H1 (cell line): Measurements from ENCODE around the gene OTUD6A. TPM values are rescaled to one million over a fixed set of nuclear protein-coding genes. Genes with fewer than 3 reads are reported as not detected.

Source experiments
- ASH2L ChIP-seq: fragments of 200-600, 300-600 bp; sonication (generic); IDR thresholded peaks from one replicate; pipeline ENCODE4 v1.7.1; 2017; ENCODE audit warnings: low read length
- CHD7 ChIP-seq: fragments of 300-600 bp; sonication (generic); IDR thresholded peaks from 2 replicates; pipeline ENCODE4 v1.7.1; 2012; ENCODE audit warnings: low read length, moderate library complexity, mild to moderate bottlenecking, inconsistent platforms; ENCODE audit not compliant: insufficient replicate concordance
- GABPA ChIP-seq: IDR thresholded peaks from 2 replicates; pipeline ENCODE4 v1.6.1; 2011; ENCODE audit warnings: mild to moderate bottlenecking, low read length, moderate library complexity, borderline replicate concordance; ENCODE audit not compliant: insufficient read depth
- JUN ChIP-seq: IDR thresholded peaks from 2 replicates; pipeline ENCODE4 v1.6.1; 2011; ENCODE audit warnings: low read depth, mild to moderate bottlenecking, improper control_type of control experiment, low read length
- MAFK ChIP-seq: IDR thresholded peaks from 2 replicates; pipeline ENCODE4 v1.6.1; 2012; ENCODE audit warnings: low read depth, mild to moderate bottlenecking, improper control_type of control experiment, low read length
- MAX ChIP-seq: IDR thresholded peaks from 2 replicates; pipeline ENCODE4 v1.6.1; 2012; ENCODE audit warnings: inconsistent platforms
- SAP30 ChIP-seq: fragments of 300-600 bp; sonication (generic); IDR thresholded peaks from 2 replicates; pipeline ENCODE4 v1.7.1; 2012; ENCODE audit warnings: low read length, moderate library complexity, mild to moderate bottlenecking, inconsistent platforms; ENCODE audit not compliant: insufficient read depth, insufficient replicate concordance
- YY1 ChIP-seq: IDR thresholded peaks from 2 replicates; pipeline ENCODE4 v1.6.1; 2011; ENCODE audit warnings: low read depth, mild to moderate bottlenecking, low read length
- polyA plus RNA-seq, 7 experiments: library from polyadenylated mRNA; depleted of rRNA in 3 of 7; stranded (reverse) in 5 of 7; unstranded in 2 of 7; fragments of >200 nt in 5 of 7; fragments of 200-250 nt in 2 of 7; gene quantifications; 1 replicate in 5 of 7; 2 replicates in 1 of 7; 4 replicates in 1 of 7; pipeline versions ENCODE4 v1.2.1 to v1.2.3, GENCODE V29; 2011 to 2013; ENCODE audit warnings: missing spikeins in 2 of 7, mixed read lengths in 2 of 7
- total RNA-seq: library from RNA; stranded (reverse); fragmentation: NEBNext Ultra II Directional; extraction: Animal tissue kit (Norgen Biotek cat#: 25700); gene quantifications from 2 replicates; pipeline ENCODE4 v1.2.1, GENCODE V29; 2021

The OTUD6A gene
- total and polyA plus RNA-seq, 2 of the 8 experiments (the other 6 are each of a cell fraction or from before 2014, with no cell fraction given), result 0.09 to 0.17 TPM

- TF ChIP-seq CHD7 (no peak), SAP30 (no peak), GABPA (no peak), MAFK (no peak), ASH2L (no peak), JUN (no peak), MAX (no peak), YY1 (no peak)
Measured at GRCh38 chrX:70022616-70023015, 39.6 kb upstream of the OTUD6A start (continued).
